ENCODE data around the gene MTMR12.

The MTMR12 gene

DNA sequence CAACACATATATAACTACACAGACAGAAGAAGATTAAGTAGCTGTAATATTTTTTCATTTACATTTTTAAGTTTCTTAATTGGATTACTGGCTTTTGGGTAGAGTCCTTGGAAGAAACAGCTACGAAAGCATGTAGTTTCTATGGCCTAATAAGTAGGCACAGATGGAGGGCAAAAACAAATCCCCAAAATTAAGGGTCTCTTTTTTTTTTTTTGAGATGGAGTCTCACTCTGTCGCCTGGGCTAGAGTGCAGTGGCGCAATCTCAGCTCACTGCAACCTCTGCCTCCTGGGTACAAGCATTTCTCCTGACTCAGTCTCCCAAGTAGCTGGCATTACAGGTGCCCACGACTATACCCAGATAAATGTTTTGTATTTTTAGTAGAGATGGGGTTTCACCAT is 27.1 kb upstream of the MTMR12 start:
- intact Hi-C loops (cut with DNase I; ENCODE audit: low total_unique reads), result no loop called here

DNA sequence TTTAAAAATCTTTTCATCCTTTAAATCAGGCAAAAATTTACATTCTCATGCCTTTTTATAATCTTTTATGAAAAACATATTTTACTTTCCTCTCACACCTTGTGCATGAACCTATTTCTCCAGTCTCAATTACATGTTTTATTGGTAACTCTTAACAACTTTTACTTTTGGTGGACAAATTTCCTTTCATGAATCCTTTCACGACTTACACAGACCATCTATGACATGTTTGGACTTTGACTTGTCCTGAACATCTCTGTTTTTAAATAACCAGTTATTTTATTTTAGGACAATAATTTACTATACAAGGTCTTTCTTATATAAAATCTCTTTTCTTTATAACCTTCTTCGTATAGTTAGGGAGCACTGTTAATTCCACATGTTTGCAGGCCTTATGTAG is 26.5 kb upstream of the MTMR12 start:
- TF ChIP-seq, protein P1, sequence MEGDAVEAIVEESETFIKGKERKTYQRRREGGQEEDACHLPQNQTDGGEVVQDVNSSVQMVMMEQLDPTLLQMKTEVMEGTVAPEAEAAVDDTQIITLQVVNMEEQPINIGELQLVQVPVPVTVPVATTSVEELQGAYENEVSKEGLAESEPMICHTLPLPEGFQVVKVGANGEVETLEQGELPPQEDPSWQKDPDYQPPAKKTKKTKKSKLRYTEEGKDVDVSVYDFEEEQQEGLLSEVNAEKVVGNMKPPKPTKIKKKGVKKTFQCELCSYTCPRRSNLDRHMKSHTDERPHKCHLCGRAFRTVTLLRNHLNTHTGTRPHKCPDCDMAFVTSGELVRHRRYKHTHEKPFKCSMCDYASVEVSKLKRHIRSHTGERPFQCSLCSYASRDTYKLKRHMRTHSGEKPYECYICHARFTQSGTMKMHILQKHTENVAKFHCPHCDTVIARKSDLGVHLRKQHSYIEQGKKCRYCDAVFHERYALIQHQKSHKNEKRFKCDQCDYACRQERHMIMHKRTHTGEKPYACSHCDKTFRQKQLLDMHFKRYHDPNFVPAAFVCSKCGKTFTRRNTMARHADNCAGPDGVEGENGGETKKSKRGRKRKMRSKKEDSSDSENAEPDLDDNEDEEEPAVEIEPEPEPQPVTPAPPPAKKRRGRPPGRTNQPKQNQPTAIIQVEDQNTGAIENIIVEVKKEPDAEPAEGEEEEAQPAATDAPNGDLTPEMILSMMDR (IDR thresholded peaks at IDR 0.05), result no peak
- Histone ChIP-seq H3K4me3 (no peak overlapping the region), H3K36me3 (no peaks in the 10 kb centered on the region), H3K4me1 (no peaks in the 10 kb centered on the region), H3K9me3 (no peaks in the 10 kb centered on the region), H3K27me3 (no peaks in the 10 kb centered on the region), H3K27ac (no peak overlapping the region)
- no peak for DNase-seq
- intact Hi-C loops (cut with DNase I; ENCODE audit: low total_unique reads), result no loop called here

More for the DNA sequence above, 27.1 kb upstream of the MTMR12 start:
- no peaks in the 10 kb centered on the region for H3K4me1 ChIP-seq
- no peaks in the 10 kb centered on the region for H3K9me3 ChIP-seq
- no peak overlapping the region for H3K4me3 ChIP-seq
- DNase-seq, result no peak
- no peaks in the 10 kb centered on the region for H3K27me3 ChIP-seq
- no peaks in the 10 kb centered on the region for H3K36me3 ChIP-seq
- H3K27ac ChIP-seq, result no peak overlapping the region
- TF ChIP-seq, protein P1 (IDR thresholded peaks at IDR 0.05), result no peak

DNA sequence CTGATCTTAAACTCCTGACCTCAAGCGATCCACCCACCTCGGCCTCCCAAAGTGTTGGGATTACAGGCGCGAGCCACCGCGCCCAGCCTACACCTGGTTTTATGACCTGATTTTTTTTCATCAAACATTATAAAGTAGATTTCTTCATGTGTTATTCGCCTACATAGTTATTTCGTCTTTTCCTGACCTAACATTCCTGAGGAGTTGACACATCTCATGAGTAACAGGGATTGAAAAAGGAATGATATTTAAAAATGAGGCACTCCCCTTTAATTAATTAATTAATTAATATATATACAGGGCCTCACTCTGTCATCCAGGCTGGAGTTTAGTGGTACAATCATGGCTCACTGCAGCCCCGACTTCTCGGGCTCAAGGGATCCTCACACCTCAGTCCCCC is 20.2 kb upstream of the MTMR12 start:
- no peak overlapping the region for H3K27ac ChIP-seq
- no peak overlapping the region for H3K4me3 ChIP-seq

DNA sequence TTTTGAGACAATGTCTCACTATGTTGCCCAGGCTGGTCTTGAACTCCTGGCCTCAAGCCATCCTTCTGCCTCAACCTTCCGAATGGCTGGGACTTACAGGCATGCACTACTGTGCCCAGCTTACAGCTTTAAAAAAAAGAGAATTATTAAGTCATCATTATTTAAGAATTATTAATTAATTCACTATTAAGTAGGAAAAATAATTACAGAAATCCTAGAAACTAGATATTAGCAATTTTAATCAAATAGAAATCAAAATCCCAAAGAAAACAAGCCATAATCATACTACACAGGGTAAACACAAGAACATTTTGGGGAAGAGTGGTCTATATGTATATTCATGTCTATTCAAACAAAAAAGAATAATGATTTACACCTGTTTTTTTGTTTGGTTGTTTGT is 19.6 kb upstream of the MTMR12 start:
- H3K9me3 ChIP-seq, result no peaks in the 10 kb centered on the region
- intact Hi-C loops (cut with DNase I; ENCODE audit: low total_unique reads), result no loop called here
- no peak overlapping the region for H3K27ac ChIP-seq
- TF ChIP-seq, protein P1 (IDR thresholded peaks at IDR 0.05), result no peak
- no peak overlapping the region for H3K4me3 ChIP-seq
- H3K36me3 ChIP-seq, result no peaks in the 10 kb centered on the region
- H3K4me1 ChIP-seq, result peaks cover 0 to 8% (median 0%) of the 10 kb centered on the region in 4 donors
- no peaks in the 10 kb centered on the region for H3K27me3 ChIP-seq
- DNase-seq, result no peak

More for the DNA sequence above, 20.2 kb upstream of the MTMR12 start:
- DNase-seq, result no peak
- TF ChIP-seq, protein P1 (IDR thresholded peaks at IDR 0.05), result no peak
- Histone ChIP-seq H3K27me3 (no peaks in the 10 kb centered on the region), H3K36me3 (no peaks in the 10 kb centered on the region), H3K4me1 (peaks cover 0 to 8% (median 0%) of the 10 kb centered on the region in 4 donors), H3K9me3 (no peaks in the 10 kb centered on the region)
- intact Hi-C loops (cut with DNase I; ENCODE audit: low total_unique reads), result no loop called here

DNA sequence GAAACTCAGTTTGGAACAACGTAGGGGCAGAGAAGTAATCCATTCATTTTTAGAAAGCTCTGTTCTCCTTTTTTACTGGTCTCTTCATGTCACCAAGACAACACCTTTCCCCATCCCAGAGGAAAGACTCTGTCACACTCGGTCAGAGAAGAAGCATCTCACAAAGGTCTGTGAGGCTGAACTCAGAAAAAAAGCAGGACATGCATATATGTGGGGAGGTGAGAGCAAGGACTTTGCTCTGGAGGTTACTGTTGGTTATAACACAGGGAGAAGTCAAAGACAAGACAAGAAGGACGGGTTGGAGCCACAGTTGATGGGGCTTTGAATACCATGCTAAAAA is 19.2 kb upstream of the MTMR12 start:
- Histone ChIP-seq H3K9me3 (no peaks in the 10 kb centered on the region), H3K27ac (no peak overlapping the region), H3K27me3 (no peaks in the 10 kb centered on the region), H3K4me3 (no peak overlapping the region), H3K36me3 (no peaks in the 10 kb centered on the region), H3K4me1 (peaks cover 0 to 8% (median 0%) of the 10 kb centered on the region in 4 donors)
- TF ChIP-seq, protein P1 (IDR thresholded peaks at IDR 0.05), result no peak
- DNase-seq, result no peak
- intact Hi-C loops (cut with DNase I; ENCODE audit: low total_unique reads), result no loop called here

Measured in tibial artery (tissue), 4 donors.